GM18511 (cell line): ENCODE data around the gene CWF19L2.
"Not testable (repeated sequence)": the region's sequence is repeated elsewhere in the genome, so short reads cannot be mapped to it uniquely, and the experiment has no call there.

Experiments
- ATAC-seq: cut with Tn5 transposase; IDR thresholded peaks from one replicate; pipeline ENCODE4 v1.9.1; 2021; ENCODE audit warnings: mild to moderate bottlenecking, moderate library complexity; ENCODE audit not compliant: unreplicated experiment

Gene CWF19L2

DNA sequence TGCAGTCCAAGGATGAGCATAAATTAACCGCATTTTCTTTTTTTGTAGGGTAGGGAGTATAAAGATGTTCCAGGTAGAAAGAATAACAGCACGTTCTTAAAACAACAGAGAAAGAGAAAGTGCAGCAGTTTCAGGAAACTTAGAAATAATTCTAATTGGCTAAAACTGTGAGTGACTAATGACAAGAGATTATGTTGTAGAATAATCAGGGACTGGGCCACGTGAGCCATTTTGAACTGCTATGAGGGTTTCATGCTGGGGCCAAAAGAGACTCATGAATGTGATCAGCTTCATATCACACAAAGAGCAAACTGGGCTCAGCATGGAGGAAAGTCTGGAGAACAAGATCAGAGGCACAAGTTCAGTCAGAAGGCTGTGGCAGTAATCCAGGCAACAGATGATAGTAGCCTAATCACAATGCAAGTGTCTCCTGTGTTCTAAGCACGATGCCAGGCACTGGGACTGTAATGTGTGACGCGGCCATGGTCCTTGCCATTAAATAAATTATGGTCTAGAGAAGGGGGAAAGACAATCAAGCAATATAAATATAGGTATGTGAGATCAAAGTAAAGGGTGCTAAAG is 17.9 kb downstream of the CWF19L2 start:
- no peak for ATAC-seq

DNA sequence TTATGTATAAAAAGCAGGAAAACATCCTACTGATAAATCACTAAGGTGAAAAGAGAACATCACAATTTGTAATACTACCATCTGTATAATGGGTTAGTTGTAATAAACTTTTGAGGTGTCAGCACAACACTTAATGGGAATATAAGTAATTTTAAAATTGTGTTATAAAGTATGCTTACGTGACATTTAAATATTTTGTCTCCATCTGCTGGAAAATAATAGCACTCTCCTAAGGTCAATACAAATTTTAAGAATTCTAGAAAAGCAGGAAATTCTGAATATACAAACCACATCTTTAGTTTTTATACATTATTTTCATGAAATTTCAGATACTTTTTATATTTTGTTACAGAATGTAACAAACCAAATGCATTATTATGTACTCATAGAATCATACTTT is 19.5 kb downstream of the CWF19L2 start:
- no peak for ATAC-seq

DNA sequence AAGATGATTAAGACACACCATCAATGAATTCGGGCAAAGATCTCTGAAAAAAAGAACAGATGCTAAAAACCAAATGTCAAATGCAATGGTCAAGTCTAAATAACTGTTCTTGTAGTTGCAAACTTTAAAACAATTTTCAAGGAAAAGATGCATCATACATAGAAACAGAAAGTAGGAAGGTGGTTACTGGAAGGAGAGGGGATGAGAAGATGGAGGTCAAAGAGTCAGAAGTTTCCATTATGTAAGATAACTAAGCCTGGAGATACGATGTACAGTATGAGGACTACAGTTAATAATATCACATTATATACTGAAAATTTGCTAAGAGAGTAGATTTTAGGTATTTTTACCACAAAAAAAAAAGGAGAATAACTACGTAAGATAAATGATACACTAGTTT is 27.1 kb downstream of the CWF19L2 start:
- ATAC-seq, result no peak

DNA sequence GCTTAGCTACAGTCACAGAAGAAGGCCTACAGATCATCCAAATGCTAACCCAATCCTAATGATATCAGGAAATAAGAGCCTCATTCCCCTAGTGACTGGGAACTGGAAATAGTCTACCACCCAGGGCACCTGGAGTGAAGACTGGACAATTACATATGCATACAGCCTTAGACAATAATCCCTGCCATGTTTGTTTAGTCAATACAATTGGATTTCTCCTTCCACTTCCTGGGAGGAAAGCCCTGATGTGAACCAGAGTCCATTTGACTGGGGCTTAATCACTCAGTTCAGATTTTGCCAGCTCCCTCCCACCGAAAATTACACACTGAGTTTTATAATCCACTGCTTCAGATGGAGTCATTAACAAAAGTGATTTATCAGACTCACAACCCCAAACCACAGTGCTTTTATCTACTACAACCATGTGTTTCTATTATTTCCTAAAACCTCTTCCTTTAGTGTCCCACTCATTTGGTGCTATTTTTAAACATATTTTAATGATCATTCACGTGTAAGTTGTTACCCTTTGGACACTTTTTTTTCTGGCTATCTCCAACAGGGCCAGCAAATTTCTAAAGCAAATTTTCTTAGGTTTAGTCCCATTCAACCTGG is 29.9 kb downstream of the CWF19L2 start:
- ATAC-seq, result no peak

DNA sequence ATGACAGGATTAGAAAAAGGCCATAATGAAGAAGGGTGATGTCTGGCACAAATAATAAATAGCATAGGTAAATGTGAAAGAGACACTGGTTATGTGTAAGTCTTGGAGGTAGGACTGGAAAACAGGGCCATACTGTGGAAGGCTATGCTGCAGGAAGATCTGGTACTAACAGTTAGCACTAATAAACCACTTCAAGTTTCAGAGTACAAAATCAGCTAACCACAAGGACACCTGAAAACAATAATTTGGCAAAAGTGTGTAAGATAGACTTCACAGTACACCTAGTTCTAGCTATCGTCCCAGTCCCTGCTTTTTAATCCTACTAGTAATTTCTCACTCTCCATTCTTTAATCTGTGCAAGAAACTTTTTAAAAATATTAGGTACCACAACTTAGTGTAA is 44.3 kb downstream of the CWF19L2 start:
- ATAC-seq, result peak; percentile 71

DNA sequence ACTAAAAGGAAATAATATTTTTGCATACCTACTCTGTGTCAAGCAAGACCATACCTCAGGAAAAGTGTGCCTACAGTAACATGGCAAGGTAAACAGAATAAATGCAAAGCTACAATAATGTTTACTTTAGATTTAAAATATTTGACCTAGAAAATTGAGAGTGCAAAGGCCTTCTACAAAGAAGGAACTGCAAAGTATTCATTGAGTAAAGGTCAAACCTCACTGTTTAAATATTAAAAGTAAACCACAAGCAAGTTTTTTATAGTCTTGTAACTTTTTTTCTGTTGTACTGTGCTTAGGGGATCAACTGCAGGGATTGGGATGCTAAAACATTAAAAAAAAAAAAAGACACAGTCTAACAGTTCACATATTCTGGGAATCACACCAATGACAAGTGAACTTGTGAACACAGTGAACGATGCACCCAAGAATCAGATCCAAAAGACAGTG is 48.8 kb downstream of the CWF19L2 start:
- peak; percentile 57 for ATAC-seq

DNA sequence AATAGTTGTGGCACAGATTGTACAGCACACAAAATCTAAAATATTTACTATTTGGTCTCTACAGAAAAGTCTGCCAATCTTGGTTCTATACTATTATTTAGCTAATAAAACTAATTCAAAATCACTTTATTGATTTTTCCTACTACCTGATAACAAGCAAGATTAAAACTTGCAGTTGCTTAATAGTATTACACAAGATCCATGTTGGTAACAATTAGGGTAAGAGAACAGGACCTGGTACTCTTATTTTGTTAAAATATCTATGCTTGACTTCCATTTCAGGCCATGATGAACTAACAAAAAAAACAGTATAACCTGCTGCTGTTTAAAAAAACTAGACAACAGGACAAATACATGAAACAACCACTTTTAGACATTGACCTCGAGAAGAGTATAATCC is 52.4 kb downstream of the CWF19L2 start:
- no peak for ATAC-seq

DNA sequence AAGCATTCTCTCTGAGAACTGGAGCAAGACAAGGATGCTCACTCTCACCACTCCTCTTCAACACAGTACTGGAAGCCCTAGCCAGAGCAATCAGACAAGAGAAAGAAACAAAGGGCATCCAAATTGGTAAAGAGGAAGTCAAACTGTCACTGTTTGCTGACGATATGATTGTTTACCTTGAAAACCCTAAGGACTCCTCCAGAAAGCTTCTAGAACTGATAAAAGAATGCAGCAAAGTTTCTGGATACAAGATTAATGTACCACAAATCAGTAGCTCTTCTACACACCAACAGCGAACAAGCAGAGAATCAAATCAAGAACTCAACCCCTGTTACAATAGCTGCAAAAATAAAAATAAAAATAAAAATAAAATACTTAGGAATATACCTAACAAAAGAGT is 56.5 kb downstream of the CWF19L2 start:
- not testable (repeated sequence) for ATAC-seq

DNA sequence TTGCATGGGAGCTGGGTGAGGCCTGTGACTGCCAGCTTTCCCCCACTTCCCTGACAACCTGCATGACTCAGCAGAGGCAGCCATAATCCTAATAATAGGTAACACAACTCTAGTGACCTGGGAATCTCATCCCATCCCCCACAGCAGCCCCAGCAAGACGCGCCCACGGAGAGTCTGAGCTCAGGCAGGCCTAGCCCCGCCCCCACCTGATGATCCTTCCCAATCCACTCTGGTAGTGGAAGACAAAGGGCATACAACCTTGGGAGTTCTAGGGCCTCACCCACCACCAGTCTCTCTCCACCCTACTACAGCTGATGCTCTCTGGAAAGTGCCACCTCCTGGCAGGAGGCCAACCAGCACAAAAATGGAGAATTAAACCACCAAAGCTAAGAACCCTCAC is 60.3 kb downstream of the CWF19L2 start:
- no peak for ATAC-seq

DNA sequence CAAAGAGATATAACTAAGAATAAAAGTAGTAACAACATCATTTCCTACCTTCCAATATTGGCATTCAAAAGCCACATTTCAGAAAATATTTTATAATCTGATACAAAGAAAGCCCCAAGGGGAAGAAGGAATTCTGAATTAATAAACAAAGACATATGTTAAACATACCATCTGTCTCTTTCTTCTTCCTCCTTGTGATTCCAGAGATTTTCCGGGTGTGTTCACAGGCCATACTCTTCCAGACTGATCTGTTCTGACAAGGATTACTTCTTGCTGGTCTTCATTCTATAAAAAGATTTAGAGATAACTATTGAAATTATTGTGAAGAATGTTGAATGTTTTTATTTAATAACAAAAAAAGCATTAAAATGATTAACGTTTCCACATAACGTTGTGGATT is 65.0 kb downstream of the CWF19L2 start:
- ATAC-seq, result no peak

DNA sequence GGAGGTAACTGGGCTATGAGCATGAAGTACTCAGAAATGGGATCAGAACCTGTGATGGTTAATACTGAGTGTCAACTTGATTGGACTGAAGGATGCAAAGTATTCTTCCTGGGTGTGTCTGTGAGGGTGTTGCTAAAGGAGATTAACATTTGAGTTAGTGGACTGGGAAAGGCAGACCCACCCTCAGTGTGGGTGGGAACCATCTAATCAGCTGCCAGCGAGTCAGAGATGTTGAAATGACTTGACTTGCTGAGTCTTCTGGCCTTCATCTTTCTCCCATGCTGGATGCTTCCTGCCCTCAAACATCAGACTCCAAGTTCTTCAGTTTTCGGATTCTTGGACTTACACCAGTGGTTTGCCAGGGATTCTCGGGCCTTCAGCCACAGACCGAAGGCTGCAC is 66.9 kb downstream of the CWF19L2 start:
- not testable (repeated sequence) for ATAC-seq

DNA sequence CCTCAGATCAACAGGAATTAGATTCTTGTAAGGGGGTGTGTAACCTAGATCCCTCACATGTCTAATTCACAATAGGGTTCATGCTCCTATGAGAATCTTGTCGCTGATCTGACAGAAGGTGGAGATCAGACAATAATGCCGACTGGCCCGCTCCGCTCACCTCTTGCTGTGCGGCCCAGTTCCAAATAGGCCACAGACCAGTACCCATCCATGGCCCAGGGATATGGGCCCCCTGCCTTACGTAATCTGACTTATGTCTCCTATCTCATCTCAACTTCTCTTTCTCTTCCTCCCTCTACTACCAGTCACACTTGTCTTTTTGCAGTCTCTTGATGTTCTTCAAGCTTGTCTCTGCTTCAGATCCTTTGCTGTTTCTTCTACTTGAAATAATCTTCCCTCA is 70.0 kb downstream of the CWF19L2 start:
- ATAC-seq, result no peak

DNA sequence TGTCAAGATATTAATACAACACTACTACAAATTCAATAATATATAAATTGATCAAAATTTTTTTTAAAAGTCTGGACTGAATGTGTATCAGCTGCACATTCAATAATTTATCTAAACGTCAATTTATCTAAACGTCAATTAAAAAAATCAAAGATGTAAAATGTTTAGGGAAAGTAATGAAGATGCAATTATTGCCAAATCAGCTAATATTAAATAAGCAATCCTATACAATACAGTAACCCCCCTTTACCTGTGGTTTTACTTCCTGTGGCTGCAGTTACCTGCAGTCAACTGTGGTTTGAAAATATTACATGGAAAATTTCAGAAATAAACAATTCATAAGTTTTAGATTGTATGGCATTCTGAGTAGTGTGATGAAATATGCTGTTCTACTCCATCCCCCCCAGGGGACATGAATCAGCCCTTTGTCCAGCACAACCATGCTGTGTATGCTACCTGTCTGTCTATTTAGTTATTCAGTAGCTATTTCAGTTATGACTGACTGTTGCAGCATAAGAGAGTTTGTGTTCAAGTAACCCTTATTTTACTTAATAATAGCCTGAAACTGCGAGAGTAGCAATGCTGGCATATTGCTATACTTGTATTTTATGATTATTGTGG is 72.2 kb downstream of the CWF19L2 start:
- no peak for ATAC-seq

DNA sequence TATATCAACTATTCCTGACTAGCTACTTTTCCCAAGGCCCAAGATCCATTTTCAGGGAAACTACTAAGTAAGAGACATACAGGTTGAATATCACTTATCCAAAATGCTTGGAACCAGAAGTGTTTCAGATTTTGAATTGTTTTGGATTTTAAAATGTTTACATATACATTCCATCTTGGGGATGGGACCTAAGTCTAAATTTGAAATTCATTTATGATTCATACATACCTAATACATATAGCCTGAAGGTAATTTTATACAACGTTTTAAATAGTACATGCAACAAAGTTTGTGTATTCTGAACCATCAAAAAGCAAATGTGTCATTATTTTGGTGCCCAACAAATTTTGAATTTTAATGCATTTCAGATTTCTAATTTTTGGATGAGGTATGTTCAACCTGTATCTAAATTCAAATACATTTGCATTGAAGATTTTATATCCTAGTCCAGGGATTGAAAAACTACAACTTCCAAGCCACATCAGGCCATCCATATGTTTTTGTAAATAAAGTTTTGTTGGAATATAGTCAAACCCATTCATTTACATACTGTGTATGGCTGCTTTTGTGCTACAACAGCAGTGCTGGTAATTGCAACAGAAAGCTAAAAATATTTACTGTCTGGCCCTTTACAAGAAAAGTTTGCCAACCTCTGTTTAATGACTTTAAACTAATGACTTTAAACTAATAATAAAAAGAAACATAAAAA is 73.3 kb downstream of the CWF19L2 start:
- no peak for ATAC-seq

DNA sequence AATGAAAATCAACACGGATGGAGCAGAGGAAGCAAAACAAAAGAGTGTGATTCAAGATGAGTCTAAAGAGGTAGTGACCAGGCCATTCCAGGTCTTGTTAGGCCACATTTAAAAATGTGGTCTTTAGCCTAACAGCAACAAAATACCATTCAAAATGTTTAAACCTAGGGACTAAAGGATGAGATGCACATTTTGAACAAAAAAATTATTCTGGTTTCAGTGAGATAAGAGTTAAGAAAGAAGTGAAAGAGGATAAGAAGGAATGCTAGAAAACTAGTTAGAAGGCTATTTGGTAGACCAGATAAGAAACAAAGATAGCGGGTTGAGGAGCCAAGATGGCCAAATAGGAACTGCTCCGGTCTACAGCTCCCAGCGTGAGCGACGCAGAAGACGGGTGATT is 85.2 kb downstream of the CWF19L2 start:
- ATAC-seq, result no peak

DNA sequence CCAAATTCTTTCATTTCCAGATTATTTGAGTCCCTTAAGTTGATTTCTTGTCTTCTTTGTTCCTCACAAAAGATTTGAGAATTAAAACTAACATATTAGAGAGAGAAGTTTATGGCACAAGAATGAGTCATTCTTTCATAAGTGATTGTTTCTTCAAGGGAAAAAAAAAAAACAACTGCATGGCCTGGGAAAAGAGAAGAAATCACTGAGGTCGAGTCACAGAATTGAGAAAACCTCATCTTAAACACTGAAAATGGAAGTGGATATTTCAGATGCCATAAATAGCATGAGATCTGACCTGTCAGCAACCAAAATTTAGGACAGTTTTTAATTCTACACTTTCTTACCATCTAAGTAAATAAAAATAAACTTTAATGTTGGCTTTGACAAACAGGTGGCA is 87.2 kb downstream of the CWF19L2 start:
- peak; percentile 58 for ATAC-seq

DNA sequence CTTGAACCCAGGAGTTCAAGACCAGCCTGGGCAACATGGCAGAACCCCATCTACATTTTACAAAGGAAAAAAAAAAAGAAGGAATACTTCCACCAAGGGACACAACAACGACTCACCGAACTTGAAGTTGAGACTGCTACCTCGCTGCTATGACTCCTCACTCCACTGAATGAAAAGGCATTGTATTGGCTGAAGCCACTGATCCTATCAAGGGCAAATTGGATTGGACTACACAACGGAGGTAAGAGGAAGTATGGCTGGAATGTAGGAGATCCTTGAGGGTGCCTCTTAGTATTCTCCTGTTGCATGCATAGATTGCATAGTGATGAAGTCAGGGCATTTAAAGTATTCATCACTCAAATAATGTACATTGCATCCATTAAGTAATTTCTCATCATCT is 97.9 kb downstream of the CWF19L2 start:
- no peak for ATAC-seq

DNA sequence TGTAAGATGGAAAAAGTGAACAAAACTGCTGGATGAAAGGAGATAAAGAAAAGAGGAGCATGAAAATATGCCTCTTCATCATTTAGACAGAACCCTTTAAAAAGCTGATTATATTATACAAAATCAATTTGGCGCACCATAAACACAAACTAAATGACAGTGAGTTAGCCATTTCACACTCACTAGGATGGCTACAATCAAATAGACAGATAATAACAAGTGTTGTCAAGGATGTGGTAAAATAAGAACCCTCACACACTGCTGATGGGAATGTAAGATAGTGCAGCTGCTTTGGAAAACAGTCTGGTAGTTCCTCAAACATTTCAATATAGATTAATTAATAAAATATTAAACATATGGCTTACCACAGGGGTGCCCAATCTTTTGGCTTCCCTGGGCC is 99.7 kb downstream of the CWF19L2 start:
- no peak for ATAC-seq

DNA sequence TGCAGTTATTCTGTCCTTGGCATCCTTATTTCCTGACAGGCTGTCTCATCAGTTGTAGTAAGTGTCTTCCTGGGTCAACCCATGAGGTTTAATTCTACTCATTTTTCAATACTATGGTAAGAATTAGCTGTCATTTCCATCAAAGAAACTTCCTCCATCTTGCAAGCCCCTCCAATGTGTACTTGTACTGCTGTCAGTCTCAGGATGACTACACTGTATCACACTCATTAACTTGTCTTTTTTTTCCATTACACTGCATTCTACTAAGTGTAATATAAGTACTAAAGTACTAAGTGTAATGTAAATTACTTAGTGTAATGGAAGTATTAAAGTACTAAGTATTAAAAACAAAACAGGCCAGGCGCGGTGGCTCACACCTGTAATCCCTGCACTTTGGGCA is 102.8 kb downstream of the CWF19L2 start:
- no peak for ATAC-seq

DNA sequence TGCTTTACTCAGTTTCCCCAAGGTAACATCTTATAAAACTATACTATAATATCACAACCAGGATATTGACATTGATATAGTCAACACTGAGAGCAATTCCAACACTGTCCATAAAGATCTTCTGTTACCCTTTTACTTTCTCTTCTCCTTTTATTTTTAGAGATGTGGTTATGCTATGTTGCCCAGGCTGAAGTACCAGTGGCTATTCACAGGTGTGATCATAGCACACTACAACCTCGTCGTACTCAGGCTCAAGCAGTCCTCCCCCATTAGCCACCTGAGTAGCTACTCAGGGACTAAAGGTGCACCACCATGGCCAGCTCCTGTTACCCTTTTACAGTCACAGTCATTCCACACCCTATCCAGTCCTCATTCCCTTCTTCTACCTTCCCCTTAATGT is 119.7 kb downstream of the CWF19L2 start:
- peak; percentile 62 for ATAC-seq

DNA sequence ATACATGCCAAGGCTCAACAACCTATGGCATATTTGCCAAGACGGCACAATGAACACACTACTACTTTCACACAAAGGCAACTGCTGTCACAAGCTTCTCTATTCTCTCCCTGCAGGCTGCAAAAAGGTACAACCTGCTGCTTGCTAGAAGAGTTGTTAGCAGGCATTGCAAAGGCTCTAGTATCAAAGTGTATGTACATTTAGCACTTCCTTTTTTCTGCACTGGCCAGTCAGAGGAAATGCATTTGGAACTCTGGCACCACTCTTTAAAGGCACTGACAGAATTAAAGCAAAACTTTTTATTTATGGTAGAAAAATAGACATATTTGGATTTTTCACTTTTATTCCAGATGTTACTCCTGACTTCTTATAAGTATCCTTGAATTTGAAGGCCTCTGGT is 125.9 kb downstream of the CWF19L2 start:
- no peak for ATAC-seq

DNA sequence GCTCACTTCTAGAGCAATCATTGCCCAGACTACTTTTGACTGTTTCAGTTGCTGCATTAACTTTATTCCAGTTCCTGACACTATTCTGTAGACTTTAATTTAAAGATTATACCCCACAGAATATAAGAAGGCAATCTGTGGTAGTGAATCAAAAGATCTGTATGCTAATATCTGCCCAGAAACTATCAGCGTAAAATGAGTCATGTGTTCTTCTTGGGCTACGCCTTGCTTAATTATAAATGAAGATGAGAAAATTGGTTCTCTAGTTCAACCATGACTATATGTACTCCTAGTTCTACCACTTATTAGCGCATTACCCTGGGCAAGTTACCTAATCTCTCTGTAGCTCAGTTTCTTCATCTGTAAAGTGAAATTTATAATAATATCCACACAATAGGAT is 128.5 kb downstream of the CWF19L2 start:
- ATAC-seq, result no peak
